ENCODE measurements around the gene APBA2.
"Not testable (repeated sequence)": the region's sequence is repeated elsewhere in the genome, so short reads cannot be mapped to it uniquely, and the experiment has no call there.

APBA2 gene

GRCh38 chr15:29143293-29143692, 257.5 kb downstream of the APBA2 start:
- DNase-seq, result no peak

GRCh38 chr15:29143909-29144635, 258.3 kb downstream of the APBA2 start:
- no peak for DNase-seq

DNA sequence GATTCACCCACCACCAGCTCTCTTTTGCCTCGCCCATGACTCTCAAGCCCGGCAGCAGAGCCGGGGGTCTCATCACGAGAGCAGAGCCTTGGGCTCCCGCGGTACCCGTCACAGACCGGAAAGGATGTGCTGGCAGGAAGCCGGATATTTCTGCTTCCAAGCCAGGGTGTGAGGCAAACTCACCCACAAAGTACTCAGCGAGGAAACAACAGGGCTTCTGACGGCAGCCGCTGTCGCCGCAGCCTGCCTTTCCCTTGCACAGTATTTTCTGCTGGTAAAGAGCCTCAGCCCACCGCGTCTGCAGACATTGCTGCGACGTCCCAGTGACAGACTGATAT, 263.9 kb downstream of the APBA2 start:
- DNase-seq, result no peak

DNA sequence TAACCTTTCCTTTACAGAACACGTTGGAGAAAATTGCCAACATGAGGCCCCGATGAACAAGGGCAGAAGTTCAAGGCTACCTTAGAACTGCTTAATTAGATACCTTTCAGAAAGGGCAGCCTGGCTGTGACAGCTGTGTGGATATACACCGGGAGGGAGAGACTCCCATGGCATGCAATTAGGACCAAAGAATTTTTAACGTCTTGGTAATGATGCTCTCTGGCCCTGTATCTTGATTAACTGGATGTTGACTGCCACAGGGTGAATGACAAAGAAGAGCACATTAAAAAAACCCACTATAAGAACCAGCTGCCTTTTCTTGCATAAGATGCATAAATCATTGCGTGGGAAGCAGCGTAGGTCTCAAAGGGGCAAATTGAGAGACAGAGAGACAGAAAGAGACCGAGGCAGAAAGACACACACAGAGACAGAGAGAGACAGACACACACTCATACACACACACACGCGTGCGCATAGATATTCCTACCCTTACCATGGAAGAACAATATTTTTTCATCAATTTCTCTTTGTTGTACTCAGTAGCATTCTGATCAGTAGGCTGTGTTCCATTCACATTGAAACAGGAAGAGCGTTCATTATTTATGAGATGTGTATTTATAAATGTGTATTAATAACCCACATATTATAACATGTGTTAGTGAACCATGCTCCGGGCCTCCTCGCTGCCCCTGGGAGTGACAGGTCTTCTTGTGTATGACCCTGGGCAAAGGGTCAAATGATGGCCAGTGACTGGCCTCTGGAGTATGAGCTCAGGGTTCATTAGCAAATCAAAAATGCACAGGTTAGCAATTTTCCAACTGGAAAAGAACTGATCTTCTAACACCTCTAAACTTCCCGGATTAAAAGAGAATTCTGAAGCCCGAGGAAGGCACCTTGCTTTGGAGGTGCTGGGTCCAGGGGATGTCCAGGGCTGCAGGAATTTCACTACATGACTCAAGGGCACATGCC, 265.0 kb downstream of the APBA2 start:
- no peak for DNase-seq

GRCh38 chr15:29151484-29151857, 265.7 kb downstream of the APBA2 start:
- DNase-seq, result no peak

- DNase-seq, result no peak
Measured at GRCh38 chr15:29156521-29156920, 270.7 kb downstream of the APBA2 start.

DNA sequence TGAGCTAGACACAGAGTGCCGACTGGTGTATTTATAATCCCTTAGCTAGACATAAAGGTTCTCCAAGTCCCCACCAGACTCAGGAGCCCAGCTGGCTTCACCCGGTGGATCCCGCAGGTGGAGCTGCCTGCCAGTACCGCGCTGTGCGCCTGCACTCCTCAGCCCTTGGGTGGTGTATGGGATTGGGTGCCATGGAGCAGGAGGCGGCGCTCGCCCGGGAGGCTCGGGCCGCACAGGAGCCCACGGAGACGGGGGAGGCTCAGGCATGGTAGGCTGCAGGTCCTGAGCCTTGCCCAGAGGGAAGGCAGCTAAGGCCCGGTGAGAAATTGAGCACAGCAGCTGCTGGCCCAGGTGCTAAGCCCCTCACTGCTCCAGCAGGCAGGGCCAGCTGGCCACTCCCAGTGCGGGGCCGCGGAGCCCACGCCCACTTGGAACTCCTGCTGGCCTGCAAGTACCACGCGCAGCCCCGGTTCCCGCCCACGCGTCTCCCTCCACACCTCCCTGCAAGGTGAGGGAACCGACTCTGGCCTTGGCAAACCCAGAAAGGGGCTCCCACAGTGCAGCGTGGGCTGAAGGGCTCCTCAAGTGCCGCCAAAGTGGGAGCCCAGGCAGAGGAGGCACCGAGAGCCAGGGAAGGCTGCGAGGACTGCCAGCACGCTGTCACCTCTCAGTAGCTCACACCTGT, 274.1 kb downstream of the APBA2 start:
- no peak for DNase-seq

DNA sequence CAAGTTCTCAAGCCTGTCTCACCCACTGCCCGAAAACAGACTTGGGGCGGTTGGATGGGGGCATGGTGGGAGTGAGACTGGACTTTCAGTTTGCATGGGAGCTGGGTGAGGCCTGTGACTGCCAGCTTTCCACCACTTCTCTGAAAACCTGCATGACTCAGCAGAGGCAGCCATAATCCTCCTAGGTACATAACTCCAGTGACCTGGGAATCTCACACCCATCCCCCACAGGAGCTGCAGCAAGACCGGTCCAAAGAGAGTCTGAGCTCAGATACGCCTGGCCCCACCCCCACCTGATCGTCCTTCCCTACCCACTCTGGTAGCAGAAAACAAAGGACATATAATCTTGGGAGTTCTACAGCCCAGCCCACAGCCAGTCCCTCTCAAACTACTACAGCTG, 276.6 kb downstream of the APBA2 start:
- no peak for DNase-seq

- not testable (repeated sequence) for DNase-seq
Measured at GRCh38 chr15:29167122-29167521, 281.3 kb downstream of the APBA2 start.

All from eye (tissue), 1 donor.